HEK293 (cell line): ENCODE data around the gene AKR1B15.

ENCODE experiments used
- CTCF ChIP-seq: fragments of 450-650 bp; formaldehyde crosslinking; IDR thresholded peaks from 2 replicates; pipeline ENCODE4 v1.5.1; 2016; ENCODE audit warnings: missing biosample characterization, missing genetic modification characterization
- PATZ1 ChIP-seq: fragments of 450-650 bp; formaldehyde crosslinking; IDR thresholded peaks from 2 replicates; pipeline ENCODE4 v1.5.1; 2016; ENCODE audit warnings: missing biosample characterization, missing genetic modification characterization
- RBAK ChIP-seq: fragments of 450-650 bp; formaldehyde crosslinking; IDR thresholded peaks from 2 replicates; pipeline ENCODE4 v1.5.1; 2016; ENCODE audit warnings: missing biosample characterization, missing genetic modification characterization
- SCRT1 ChIP-seq: fragments of 450-650 bp; formaldehyde crosslinking; IDR thresholded peaks from 2 replicates; pipeline ENCODE4 v1.5.1; 2016; ENCODE audit warnings: missing biosample characterization, missing genetic modification characterization, borderline replicate concordance
- SETDB1 ChIP-seq: IDR thresholded peaks from one replicate; pipeline ENCODE4 v1.6.1; 2017; ENCODE audit warnings: mild to moderate bottlenecking, low read length, moderate library complexity, mixed read lengths; ENCODE audit not compliant: insufficient read length
- TCF7L2 ChIP-seq: IDR thresholded peaks from 2 replicates; pipeline ENCODE4 v1.6.1; 2011; ENCODE audit warnings: low read depth, mild to moderate bottlenecking, inconsistent platforms, low read length, moderate library complexity, borderline replicate concordance
- YY1 ChIP-seq: fragments of 450-650 bp; formaldehyde crosslinking; IDR thresholded peaks from 2 replicates; pipeline ENCODE4 v1.5.1; 2018; ENCODE audit warnings: missing biosample characterization, missing genetic modification characterization
- ZNF155 ChIP-seq: fragments of 450-650 bp; formaldehyde crosslinking; IDR thresholded peaks from 2 replicates; pipeline ENCODE4 v1.5.1; 2016; ENCODE audit warnings: missing biosample characterization, missing genetic modification characterization
- ZNF548 ChIP-seq: fragments of 450-650 bp; formaldehyde crosslinking; IDR thresholded peaks from 2 replicates; pipeline ENCODE4 v1.5.1; 2016; ENCODE audit warnings: missing biosample characterization, missing genetic modification characterization
- ZNF776 ChIP-seq: fragments of 450-650 bp; formaldehyde crosslinking; IDR thresholded peaks from 2 replicates; pipeline ENCODE4 v1.5.0; 2017; ENCODE audit warnings: missing biosample characterization, missing genetic modification characterization, borderline replicate concordance
- ZNF837 ChIP-seq: fragments of 450-650 bp; formaldehyde crosslinking; IDR thresholded peaks from 2 replicates; pipeline ENCODE4 v1.5.1; 2016; ENCODE audit warnings: missing biosample characterization, missing genetic modification characterization
- TF ChIP-seq, protein P1 (sequence below): fragments of 450-650 bp; formaldehyde crosslinking; IDR thresholded peaks from 2 replicates; pipeline ENCODE4 v1.5.0; 2017; ENCODE audit warnings: missing biosample characterization, missing genetic modification characterization, borderline replicate concordance

DNA sequence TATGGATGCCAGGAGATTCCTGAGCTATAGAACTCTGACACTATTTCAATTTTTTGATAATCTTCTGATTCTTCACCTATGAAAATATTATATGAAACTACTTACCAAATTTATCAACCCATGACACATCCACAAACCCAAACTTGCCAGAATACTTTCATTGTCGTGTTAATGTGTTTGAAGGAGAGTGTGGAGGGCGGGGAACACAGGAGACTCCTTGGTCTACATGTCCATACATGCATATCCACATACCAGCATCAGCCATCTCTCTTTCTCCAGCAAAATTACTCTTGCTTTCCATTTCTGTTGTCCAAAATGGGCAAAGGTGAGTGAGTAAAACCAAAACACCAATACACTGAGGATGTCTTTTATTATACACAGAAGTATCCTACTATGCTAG lies 74.3 kb downstream of the AKR1B15 start:
- TF ChIP-seq YY1 (tag by site-specific recombination) (no peak), CTCF (tag by site-specific recombination) (no peak), SETDB1 (no peak), SCRT1 (tag by site-specific recombination) (no peak), ZNF837 (no peak), TCF7L2 (no peak), RBAK (tag by site-specific recombination) (no peak), ZNF776 (tag by site-specific recombination) (no peak), ZNF548 (tag by site-specific recombination) (no peak), ZNF155 (tag by site-specific recombination) (no peak), PATZ1 (tag by site-specific recombination) (no peak)
- TF ChIP-seq, protein P1, sequence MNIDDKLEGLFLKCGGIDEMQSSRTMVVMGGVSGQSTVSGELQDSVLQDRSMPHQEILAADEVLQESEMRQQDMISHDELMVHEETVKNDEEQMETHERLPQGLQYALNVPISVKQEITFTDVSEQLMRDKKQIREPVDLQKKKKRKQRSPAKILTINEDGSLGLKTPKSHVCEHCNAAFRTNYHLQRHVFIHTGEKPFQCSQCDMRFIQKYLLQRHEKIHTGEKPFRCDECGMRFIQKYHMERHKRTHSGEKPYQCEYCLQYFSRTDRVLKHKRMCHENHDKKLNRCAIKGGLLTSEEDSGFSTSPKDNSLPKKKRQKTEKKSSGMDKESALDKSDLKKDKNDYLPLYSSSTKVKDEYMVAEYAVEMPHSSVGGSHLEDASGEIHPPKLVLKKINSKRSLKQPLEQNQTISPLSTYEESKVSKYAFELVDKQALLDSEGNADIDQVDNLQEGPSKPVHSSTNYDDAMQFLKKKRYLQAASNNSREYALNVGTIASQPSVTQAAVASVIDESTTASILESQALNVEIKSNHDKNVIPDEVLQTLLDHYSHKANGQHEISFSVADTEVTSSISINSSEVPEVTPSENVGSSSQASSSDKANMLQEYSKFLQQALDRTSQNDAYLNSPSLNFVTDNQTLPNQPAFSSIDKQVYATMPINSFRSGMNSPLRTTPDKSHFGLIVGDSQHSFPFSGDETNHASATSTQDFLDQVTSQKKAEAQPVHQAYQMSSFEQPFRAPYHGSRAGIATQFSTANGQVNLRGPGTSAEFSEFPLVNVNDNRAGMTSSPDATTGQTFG (tag by site-specific recombination) = no peak
